Middle frontal gyrus (tissue), 1 donor: ENCODE results near the gene NEUROD2.
"Not testable (repeated sequence)": the region's sequence is repeated elsewhere in the genome, so short reads cannot be mapped to it uniquely, and the experiment has no call there.

Experiments used
- DNase-seq: peaks from one replicate; pipeline ENCODE4 v3.0.0-alpha.2; 2015; ENCODE audit warnings: low spot score; ENCODE audit errors: extremely low spot score

Gene NEUROD2

DNA sequence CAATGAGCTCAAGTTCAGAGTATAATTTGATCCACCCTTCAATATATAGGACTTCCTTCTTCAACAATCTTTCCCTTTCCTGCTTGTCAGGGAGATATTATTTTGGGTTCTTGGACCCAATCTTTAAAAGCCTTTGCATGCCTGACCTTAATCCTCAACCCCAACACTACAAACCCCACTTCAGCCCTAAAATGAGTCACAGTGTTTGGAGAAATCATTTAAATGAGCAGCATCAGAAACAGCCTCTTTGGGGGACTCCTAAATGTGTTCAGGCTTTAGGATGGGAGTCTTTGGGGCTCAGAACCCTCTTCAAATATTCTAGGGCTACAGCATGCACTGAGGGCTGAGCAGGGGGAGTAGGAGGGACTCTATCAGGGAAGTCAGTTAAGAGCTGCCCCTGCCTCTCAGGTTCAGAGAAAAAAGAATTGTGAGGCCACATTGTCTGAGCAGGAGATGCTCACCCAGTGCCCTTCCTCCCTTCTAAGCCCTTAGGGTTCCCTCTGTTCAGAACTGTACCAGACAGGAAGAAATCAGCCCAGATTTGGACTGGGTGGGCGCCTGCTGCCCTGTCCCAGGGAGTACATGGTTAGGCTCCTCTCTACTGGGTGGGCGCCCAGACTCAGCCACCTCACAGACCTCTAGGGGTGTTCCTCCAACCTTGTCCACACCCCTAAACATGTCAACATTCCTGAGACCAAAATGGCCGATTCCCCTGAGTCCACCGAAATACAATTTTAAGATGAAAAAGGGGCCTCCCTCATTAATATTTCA lies 5.0 kb downstream of the NEUROD2 start:
- DNase-seq, result no peak

DNA sequence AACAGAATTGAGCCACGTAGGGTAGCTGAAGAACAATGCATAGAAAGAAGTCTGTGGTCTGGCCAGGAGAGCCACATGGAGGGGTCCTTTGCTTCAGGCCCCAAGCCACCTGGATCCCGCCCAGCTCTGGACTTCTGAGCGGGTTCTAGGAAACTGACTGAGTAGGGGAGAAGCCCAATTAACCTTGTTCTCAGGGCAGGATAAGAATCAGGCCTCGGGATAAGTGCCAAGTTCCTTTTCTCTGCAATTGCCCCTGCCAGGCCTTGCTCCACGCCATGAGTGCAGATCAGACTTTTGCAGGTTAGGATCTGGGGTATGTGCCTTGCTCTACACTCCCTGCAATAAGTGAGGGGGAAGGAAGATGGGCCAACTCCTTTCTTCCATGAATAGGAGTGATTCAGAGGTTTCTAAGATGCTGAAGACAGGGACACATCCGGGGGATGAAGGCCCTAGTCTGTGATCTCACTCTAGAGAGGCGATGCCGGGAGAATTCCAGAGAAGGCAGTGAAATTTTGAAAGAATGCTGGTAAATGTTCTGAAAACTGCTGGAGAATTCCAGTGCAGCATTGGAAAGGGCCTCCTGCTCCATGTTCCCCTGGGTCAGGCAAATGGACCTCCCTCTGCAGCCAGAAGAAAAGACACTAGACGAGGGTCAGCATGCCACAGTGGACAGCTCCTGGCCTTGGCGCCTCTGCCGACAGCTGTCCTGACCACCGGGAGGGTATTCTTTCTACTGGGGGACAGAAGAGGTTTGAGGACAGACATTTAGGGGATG lies 5.8 kb downstream of the NEUROD2 start:
- DNase-seq, result no peak

DNA sequence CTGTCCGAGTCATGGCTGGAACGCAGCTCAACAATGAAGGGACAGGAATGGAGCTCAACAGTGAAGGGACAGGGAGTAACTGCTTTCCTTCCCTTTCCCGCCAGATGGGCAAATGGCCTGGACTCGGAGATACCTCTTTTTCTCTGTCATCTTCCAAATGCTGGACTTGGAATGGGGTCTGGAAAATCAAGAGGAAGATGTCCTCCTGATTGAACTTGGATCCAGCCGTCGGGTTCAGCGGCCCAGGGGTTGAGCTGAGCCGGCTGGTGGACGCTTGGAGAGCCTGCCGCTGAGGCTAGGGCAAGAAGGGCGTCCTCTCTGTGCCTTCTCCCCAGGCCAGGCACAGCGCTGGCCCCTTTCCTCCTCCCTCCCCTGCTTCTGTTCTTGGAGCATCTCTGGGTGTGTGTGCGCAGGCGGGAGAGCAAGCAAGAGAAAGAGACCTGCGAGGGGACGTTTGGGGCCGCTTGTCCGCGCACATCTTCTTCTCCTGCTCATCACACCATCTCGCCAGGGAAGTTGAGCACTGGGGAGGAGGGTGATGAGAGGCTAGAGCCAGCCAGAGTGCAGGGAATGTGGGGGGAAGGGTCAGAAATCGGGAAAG lies 6.6 kb downstream of the NEUROD2 start:
- no peak for DNase-seq

DNA sequence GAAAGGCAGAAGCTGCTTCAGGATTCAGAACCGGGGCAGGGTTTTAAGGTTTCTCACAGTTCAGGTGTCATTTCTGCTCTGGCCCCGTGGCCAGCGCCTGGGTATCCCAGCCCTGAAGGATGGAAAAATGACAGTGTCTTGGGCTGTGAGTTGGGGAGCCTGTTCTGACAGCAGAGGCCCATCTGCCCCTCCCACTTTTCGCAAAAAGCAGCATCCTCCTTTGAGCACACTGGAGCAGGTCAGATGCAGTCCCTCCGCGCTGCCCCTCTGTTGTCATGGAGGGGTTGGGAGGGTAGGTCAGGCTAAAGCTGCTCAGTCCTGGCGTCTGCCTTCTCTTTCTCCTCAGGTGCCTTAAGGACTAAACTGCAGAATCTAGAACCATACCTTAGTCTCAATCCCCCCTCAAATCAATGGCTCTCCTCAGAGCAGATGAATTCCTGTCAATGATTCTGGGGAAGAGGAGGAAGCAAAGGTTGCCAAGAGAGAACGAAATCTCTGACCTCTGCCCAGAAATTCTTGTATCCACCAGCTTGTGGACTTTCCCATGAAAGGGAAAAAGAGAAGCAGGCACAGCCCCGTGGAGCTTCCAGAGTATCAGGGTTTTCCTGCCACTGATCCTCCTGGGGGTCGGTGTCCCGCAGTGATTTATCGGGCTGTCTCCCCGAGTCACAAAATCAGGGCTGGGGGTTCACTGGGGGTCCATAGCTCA lies 7.3 kb downstream of the NEUROD2 start:
- DNase-seq, result no peak

DNA sequence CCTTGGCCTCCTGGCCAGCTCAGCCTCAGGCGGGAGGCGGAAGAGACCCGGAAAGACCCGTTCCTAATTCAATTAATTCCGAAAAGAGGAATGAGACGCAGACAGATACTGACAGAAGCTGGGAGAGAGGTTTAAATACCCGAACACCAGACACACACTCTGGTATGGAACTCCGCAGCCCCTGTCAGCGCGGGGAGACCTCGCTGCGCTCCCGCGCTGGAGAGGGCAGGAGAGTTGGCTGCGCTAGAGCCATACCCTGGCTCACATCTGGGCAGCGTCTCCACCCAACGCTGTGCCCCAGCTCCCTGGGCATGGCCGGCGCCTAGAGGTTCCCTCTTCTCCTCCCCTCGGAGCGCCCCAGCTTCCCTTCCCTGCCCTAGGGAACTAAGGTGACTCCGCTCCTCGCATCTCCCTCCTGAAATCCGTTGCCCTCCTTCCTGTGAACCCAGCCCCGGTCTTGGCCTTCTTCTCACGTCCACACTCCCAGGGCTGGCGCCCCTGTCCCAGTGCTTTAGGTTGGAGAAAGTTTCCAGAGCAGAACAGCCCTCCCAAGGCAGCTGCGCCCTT lies 8.0 kb downstream of the NEUROD2 start:
- no peak for DNase-seq

DNA sequence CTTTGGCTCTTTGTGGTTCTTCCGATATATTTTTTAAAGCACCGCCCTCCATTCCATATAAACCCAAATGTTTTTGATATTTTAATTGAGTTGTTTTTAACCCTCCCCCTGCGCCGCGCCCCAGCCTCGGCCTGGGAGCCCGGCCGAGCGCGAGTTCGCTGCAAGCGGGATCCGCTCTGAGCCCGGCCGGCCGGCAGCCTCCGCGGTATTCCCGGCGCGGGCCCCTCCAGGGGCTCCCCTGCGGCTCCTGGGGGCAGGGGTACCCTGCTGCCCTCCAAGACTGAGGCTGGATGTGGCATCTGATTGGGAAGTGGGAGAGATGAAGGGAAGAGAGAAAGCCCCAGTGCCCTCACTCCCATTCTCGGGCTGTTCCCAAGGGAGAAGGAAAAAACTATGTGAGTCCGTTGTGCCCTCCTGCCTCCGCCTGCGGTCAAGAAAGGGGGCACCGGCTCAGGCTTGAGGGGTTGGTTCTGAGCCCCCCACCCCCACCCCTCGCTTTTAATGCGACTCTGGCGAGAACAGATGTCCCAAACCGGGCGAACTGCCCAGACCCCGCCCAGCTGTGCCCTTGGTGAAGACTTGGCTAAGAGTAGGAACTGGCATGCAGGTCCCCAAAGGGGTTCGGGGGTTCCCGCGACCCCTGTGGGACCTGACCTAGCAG lies 8.6 kb downstream of the NEUROD2 start:
- no peak for DNase-seq

DNA sequence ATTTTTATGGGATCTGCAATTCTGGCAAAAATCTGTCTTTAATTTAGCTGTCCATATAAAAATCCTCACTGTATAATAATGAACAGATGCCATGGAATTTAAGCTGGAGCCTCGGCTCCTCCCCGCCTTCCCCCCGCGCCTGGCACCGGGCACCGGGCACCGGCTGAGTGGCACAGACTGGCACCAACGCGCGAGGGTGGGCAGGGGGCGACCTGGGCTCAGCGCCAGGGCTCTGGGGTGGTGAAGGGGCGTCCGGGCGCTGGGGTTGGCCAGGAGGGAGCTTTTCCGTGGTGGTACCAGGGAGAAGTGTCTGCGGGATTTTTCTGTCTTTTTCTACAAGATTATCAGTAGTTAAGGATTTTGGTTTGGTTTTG lies 9.1 kb downstream of the NEUROD2 start:
- no peak for DNase-seq

DNA sequence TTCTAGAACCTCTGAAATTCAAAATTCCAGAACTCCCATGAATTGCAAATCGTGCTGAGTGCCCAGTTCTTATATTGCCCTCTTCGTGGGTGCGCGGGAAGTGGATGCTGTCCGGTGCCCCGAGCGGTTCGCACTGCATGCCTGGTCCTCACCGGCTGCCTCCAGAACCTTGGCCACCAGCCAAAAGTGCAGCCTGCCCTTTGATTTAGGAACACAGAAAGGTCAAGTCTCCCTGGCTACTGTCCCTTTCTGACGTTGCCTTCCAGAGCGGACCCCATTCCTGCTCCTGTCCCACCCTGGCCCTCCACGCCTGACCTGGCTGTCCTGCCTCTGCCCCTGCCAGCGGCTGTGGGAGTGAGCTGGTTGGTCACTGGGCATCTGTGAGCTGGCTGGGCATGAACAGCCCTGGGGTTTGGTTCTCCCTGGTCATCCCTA lies 9.7 kb downstream of the NEUROD2 start:
- DNase-seq, result no peak

DNA sequence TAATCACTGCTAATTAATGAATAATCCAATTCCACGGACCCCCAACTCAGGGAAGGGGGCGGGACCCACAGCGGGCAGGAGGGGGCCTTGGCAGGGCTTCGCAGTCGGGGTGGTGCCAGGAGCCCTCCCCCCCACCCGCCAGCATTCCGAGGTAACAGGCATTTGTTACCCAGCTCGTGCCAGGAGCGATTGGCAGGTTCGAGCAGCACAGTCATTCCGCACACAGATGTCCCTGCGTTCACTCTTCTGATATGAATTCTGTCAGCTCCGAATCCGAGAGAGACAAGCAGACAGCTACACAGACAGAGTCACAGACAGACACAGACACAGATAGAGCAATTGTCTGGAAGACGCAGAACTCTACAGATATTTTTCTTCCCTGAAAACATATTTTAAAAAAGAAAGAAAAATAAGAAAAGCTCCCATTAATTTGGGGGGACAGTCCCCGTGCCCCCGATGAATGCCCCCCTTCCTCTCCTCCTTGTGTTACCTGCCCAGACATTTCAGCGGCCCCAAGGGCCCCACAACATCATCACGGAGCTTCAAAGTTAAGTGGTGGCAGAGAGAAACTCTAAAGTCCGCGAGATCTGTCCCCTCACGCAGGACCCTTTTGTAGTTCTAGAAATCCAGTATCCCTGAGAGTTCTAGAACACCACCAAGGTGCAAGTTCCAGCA lies 10.2 kb downstream of the NEUROD2 start:
- no peak for DNase-seq

DNA sequence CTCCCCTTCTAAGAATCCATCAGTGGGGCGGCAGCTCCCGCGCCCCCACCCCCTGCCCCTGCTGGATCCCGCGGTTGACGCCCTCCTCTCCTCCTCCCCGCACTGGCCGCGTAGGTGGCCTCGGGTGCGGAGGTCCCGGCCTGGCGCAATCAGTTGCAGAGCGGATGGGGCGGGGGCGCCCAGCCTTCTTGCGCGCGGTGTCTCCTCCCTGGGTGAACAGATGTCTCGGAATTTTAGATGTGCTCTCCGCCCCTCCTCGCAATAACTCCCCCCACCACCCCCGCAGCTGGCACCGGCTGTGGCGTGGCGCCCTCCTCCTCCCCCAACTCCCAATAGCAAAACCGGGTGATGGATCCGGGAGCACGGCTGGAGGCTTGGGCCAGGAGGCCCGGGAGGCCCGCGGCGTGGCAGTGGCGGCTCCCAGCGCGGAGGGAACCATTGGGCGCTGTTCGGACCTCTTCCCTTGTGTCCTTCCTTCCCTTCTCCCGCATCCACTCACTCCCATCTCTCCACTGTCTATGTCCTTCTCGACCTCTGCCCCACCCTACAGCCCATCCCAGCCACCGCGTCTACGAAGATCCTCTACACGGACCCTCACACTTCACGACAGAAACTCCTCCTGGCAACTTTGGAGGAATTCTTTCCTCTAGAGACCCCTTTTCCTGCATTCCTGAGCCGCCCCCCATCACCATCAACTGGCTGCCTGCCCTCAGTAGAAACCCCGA lies 11.0 kb downstream of the NEUROD2 start:
- no peak for DNase-seq

DNA sequence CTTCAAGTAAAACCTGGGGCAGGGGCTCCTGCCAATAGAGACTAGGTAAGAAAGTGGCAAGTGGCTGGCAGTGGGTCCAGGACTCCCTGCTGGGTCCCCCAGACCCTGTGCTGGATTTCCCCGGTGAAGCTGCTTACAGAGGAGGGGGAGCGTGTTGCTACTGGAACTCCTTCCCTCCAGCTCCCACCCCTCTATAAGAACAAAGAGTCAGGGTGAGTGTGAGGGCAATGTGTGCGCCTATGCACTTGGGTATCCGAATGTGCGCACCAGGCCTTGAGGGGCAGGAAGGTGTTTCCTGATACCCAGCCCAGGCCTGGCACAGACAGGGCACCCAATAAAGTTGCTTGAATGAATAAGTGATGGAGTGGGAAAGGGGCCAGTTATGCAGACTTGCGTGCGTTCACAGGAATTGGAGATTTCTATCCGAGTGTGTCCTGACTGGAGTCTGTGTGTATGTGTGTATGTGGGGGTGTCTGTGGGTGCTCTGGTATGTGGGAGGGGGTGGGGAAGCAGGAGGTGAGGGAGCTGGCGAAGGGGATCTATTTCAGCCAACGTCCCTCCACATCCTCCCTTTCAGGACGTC lies 11.7 kb downstream of the NEUROD2 start:
- DNase-seq, result no peak

DNA sequence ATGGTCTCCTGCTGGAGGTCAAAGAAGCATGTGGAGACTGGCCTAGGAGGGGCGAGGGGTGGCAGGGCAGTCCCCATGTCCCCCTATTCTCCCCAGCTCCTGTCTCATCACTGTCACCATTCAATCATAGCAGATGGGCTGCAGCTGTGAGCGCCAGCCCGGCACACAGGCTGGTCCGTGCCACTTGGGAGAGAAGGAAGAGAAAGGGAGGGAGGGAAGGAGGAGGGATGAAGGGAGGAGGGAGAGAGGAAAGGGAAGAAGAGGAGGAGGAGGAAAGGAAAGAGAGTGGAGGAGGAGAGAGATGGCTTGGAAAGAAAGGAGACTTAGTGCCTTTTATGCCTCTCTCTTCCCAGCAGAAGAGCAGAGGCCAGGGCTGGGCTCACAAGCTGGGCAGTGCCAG lies 12.4 kb downstream of the NEUROD2 start:
- no peak for DNase-seq

DNA sequence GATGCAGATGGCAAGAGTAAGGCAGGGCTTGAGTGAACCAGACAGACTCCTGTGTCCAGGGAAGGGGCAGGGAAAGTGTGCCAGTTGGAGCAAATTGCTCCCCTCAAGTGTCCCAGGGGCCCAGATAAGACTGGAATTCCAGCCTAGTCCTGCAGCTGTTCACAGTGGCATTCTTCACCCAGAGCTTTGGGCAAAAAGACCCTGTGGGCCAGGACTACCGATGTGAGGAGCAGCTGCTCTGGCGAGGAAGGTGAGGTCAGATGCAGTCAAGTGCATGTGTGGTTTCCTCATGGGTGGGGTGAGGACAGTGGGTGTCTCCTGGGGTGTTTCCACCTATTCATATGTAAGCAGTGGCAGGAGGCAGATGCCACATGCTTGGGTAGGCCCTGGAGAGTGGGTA lies 14.3 kb downstream of the NEUROD2 start:
- DNase-seq, result no peak

DNA sequence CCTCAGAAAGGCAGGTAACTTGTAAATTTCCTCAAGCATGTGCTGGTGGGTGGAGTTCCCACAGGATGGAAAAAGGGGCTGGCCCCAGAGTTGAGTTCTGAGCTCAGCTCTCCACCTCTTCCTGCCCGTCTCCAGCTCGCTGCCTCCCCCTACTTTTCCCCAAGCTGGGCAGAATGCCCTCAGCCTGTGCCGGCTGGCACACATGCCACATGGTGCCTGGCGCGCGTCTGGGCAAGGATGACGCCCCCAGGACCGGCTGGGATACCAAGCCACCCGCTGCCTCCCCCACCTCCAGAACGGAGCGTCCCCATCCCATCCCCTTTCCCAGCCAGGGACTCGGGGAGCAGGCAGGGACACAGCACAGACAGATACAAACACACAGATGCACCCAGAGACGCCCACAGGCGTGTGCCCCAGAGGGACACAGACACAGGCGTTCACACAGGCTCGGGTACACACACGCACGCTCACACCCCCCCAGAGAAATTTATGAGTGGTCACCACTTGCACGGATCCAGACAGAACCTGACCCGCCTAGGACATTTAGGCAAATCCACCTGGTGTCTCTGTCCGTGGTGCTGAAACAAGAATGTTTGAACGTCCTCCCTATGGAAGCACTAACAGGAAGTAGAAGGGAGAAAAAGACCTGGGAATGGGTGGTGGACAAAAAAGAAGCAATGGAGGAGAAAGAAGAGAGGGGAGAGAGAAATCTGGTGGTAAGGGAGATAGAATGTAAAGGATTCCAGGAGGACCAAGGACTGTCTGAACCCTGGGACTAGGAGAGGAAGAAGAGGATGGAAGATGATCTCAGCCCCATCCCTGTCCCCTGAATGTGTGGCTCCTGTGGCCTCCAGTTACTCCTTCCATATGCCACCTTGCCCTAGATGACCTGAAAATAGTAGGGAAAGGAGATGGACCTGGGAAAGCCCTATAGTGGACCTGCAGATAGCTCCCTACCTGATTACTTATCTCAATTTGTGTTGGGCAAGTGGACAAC lies 15.5 kb downstream of the NEUROD2 start:
- DNase-seq, result no peak

DNA sequence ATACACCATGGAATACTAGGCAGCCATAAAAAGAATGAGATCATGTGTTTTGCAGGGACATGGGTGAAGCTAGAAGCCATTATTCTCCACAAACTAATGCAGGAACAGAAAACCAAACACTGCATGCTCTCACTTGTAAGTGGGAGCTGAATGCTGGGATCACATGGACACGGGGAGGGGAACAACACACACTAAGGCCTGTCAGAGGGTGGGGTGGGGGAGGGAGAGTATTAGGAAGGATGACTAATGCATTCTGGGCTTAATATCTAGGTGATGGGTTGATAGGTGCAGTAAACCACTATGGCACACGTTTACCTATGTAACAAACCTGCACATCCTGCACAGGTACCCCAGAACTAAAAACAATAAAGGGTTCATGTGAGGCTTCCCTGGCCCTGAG lies 17.5 kb downstream of the NEUROD2 start:
- not testable (repeated sequence) for DNase-seq

DNA sequence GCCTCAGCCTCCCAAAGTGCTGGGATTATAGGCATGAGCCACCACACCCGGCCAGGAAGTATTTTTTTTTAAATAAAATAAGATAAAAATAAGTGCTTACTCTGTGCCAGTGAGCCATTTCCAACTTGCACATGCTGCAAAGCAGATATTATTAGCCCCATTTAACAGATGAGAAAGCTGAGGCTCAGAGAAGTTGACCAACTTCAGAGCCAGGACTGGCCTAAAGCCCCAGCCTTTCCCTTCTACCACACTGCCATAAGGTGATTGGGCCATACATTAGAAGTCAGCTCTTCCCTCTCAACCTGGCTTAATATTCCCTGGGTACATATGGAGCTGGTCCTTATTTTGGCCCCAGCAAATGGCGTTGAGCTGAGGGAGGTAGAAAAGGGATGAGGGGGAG lies 25.1 kb downstream of the NEUROD2 start:
- DNase-seq, result no peak

DNA sequence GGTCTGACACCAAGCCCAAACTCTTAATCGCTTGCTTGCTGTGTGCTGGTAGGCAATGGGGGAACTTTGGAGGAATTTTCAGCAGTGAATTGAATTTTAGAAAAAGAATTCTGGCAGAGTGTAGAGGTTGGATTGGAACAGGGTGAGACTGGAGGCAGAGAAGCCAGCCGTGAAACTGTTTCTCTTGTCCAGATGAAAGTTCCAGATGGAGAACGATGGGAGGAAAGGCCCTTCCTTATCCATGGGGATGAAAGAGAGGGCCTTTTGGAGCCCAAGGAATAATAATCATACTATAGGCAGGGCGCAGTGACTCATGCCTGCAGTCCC lies 26.0 kb downstream of the NEUROD2 start:
- DNase-seq, result no peak

DNA sequence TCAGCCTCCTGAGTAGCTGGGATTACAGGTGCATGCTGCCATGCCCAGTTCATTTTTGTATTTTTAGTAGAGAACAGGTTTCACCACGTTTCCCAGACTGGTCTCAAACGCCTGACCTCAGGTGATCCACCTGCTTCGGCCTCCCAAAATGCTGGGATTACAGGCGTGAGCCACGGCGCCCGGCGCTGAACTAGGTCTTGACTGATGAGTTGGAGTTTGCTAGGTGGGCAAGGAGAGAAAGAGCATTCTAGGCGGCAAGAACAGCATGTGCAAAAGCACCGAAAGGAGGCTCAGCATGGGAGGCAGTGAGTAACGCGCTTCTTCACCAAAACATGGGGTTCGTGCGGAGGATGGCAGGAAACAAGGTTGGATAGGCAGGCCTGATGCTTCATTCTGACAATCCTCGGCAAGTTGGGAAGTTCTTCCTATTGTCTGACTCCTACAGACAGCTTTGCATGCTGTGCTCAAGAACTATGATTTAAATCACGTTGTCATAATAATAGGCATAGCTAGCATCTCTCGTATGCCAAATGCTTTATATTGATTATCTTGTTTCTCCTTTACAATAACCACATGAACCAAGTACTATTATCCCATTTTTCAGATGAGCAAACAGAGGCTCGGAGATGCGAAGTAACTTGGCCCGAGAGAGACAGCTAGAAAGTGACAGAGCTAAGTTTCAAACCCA lies 26.5 kb downstream of the NEUROD2 start:
- DNase-seq, result no peak
